GM19023 (cell line): Measurements from ENCODE around the gene SMURF1.

Source experiments
- ATAC-seq: cut with Tn5 transposase; IDR thresholded peaks from one replicate; pipeline ENCODE4 v1.9.1; 2021; ENCODE audit warnings: mild to moderate bottlenecking, moderate library complexity; ENCODE audit not compliant: unreplicated experiment

Gene SMURF1

GRCh38 chr7:99141841-99142726 lies 1.8 kb downstream of the SMURF1 start:
- ATAC-seq, result no peak

GRCh38 chr7:99141334-99141733 lies 2.6 kb downstream of the SMURF1 start:
- no peak for ATAC-seq

DNA sequence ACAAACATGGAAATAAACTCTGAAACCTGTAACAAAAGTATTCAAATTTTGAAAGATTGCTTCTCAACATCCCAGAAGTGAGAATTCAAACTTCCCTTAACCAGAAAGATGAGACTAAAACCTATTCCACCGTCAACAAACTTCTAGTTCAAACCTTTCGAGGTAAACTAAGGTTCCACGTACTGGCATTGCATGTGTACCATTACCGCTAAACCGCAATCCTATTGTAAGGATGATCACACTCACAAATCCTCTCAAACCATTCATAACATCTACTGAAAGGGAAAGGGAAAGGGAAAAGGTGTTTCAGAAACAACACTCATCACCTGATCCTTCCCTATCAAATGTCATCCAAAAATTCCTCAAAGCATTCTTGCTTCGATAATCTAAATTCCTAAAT lies 3.1 kb downstream of the SMURF1 start:
- ATAC-seq, result no peak

- ATAC-seq, result no peak
Observed at GRCh38 chr7:99139036-99139435, 4.9 kb downstream of the SMURF1 start.

- no peak for ATAC-seq
Observed at GRCh38 chr7:99137411-99138180, 6.3 kb downstream of the SMURF1 start.

DNA sequence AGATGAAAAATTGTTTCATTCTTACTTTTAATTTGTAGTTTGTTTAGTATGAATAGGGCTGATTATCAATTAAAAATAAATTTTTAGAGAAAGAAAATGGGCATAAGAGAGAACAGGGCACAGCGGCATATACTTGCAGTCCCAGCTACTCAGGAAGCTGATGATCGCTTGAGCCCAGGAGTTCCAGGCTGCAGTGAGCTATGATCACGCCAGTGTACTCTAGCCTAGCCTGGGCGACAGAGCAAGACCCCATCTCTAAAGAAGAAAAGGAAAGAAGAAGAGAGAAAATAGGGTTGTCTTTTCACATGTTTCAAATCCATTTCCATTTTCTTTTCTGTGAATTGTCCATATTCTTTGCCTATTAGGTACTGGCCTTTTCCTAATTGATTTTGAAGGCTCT lies 8.0 kb downstream of the SMURF1 start:
- ATAC-seq, result no peak

GRCh38 chr7:99133766-99134564 lies 9.9 kb downstream of the SMURF1 start:
- no peak for ATAC-seq

- no peak for ATAC-seq
Observed at GRCh38 chr7:99132595-99133321, 11.2 kb downstream of the SMURF1 start.

GRCh38 chr7:99131290-99131689 lies 12.6 kb downstream of the SMURF1 start:
- no peak for ATAC-seq

DNA sequence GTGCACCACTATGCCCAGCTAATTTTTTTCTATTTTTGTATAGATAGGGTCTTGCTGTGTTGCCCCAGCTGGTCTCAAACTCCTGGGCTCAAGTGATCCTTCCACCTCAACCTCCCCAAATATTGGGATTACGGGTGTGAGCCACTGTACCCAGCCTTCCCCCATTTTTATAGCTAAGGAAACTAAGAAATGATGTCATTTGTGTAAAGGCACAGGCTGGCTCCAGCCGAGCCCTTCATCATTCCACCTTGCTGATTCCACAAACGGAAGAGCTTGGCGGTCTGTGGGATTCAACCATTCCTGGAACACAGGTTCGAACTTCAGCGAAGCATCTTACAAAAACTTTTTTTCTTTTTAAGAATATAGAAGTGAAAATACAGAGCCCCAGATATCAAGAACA lies 14.4 kb downstream of the SMURF1 start:
- ATAC-seq, result no peak

DNA sequence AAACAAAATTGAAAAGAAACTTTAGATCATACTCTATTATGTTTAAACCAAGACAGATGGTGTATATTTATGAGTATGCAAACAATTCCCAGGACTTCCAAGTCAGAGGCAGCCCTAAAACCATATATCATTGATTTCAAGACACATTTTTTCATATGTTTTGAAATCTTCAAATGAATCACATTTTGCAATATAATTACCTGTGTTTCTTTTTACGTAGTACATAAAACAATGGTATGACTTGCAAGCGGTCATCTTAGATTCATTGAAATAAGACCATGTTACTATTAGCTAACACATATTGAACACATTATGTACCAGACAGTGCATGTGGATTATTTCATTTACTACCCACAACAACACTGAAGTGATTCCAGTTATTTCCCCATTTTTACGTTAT lies 14.9 kb downstream of the SMURF1 start:
- ATAC-seq, result no peak

- ATAC-seq, result no peak
Observed at GRCh38 chr7:99128076-99128950, 15.6 kb downstream of the SMURF1 start.

DNA sequence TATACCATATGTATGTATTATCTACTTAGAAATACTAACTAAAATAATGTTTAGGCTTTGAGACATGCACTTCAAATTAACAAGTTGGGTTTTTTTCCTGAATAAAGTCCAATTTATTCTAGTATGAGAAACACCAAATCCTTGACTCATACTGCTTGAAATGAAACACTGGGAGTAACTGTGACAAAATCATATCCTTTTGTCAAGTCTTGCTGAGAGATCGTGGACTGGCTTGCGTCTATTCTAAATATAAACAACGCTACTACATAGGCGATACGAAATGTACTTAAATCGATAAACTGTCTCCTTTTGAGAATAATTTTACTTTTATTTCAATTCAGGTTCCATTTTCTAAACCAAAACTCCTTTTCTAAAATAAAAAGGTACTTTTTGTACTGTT lies 16.3 kb downstream of the SMURF1 start:
- no peak for ATAC-seq

- ATAC-seq, result no peak
Observed at GRCh38 chr7:99126921-99127553, 16.9 kb downstream of the SMURF1 start.

GRCh38 chr7:99125505-99125865 lies 18.4 kb downstream of the SMURF1 start:
- no peak for ATAC-seq

DNA sequence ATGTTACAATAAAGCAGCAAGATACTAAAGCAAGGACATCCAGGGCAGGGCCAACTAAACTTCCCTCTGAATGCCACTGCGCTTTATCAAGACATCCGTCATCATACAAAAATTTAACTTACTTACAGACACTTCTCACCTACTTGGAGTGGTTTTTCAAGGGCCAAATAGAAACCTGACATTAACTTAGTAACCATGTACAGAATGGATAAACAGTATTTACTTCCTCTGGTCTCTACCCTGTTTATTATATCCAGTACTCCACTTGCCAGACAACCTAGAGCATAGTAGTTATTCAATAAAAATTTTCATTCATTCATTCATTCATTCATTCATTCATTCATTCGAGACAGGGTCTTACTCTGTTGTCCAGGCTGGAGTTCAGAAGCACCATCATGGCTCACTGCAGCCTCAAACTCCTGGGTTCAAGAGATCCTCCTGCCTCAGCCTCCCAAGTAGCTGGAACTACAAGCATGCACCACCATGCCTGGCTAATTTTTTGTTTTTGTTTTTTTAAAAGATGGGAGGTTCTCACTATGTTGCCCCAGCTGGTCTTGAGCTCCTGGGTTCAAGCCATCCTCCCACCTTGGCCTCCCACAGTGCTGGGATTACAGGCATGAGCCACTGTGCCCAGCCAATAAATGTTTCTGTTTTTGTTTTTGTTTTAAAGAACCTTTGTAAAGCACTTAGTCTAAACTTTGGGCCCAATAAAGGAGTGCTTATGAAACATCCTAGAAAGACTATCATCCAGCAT lies 19.0 kb downstream of the SMURF1 start:
- ATAC-seq, result no peak

- no peak for ATAC-seq
Observed at GRCh38 chr7:99124236-99124635, 19.7 kb downstream of the SMURF1 start.

- no peak for ATAC-seq
Observed at GRCh38 chr7:99123571-99124033, 20.3 kb downstream of the SMURF1 start.
